Right lobe of liver (tissue), 6 donors: ENCODE results near the gene ITPK1. TPM values are rescaled to one million over a fixed set of nuclear protein-coding genes. Genes with fewer than 3 reads are reported as not detected.

Source experiments
- ATAC-seq, 4 donors: fragments of 200-7000 bp; cut with Tn5 transposase; one replicate each; pipeline ENCODE4 v1.9.1; 2020; ENCODE audit warnings: mild to moderate bottlenecking in 4 of 4, moderate library complexity in 4 of 4
- DNase-seq, 3 donors: peaks; one replicate each; pipeline ENCODE4 v3.0.0-alpha.2; 2020
- H3K27ac ChIP-seq, 3 donors: fragments of 200-600 bp; one replicate each; pipeline ENCODE4 v1.8.0; 2022
- H3K27me3 ChIP-seq, 2 donors: fragments of 200-600 bp; one replicate each; pipeline ENCODE4 v1.8.0; 2022
- H3K36me3 ChIP-seq, 4 donors: fragments of 200-600 bp; sonication (generic) in 1 of 4; one replicate each; pipeline versions ENCODE4 v1.5.1 to v1.8.0; 2017 to 2022; ENCODE audit warnings: control low read depth in 1 of 4
- H3K4me1 ChIP-seq, 4 donors: fragments of 200-600 bp; sonication (generic) in 1 of 4; one replicate each; pipeline versions ENCODE4 v1.5.1 to v1.8.0; 2017 to 2022; ENCODE audit warnings: control low read depth in 1 of 4
- H3K4me3 ChIP-seq, 3 donors: fragments of 200-600 bp; one replicate each; pipeline ENCODE4 v1.8.0; 2022
- H3K9me3 ChIP-seq, 4 donors: fragments of 200-600 bp; sonication (generic) in 1 of 4; one replicate each; pipeline versions ENCODE4 v1.5.1 to v1.8.0; 2017 to 2022; ENCODE audit warnings: control low read depth in 1 of 4
- CTCF ChIP-seq, 4 donors: fragments of 200-600 bp in 3 of 4; fragments of 450-650 bp in 1 of 4; IDR thresholded peaks; one replicate each; pipeline versions ENCODE4 v1.5.1 to v1.8.0; 2016 to 2022; ENCODE audit warnings: antibody characterized with exemption in 4 of 4, mild to moderate bottlenecking in 2 of 4
- POLR2A ChIP-seq: fragments of 450-650 bp; IDR thresholded peaks from one replicate; pipeline ENCODE4 v1.6.1; 2017; ENCODE audit warnings: antibody characterized with exemption, mild to moderate bottlenecking
- WGBS: methylation state at CpG from one replicate; pipeline ENCODE4 v1.1.6; 2018; ENCODE audit warnings: low coverage, low lambda C conversion rate; ENCODE audit not compliant: insufficient coverage; ENCODE audit errors: missing lambda C conversion rate; 5-methylcytosine and 5-hydroxymethylcytosine counted together
- intact Hi-C, 2 donors: fragments of 100-400 bp; cut with DNase I; formaldehyde crosslinking; loops; one replicate each; pipeline versions ENCODE4 v1.11.2 to v1.14.1; 2022
- total RNA-seq, 6 experiments: library from RNA; depleted of rRNA in 2 of 6; stranded (reverse); fragments of >200 nt in 2 of 6; fragmentation: NEBNext Ultra II Directional in 3 of 6; extraction: Animal tissue kit (Norgen Biotek cat#: 25700) in 3 of 6; gene quantifications; one replicate each; pipeline versions ENCODE4 v1.1.0 to v1.2.4, GENCODE V29; 2016 to 2023
- donor health status: DM: no; HTN: yes; CAD: no.
- donor health status: DM: no; HTN: no; CAD: no.
- donor health status: DM: no; HTN: no; CAD: no.
- donor health status: DM: no; HTN: yes; CAD: no.
- donor health status: DM: no; HTN: yes; CAD: no.

The ITPK1 gene
- total RNA-seq, 6 experiments from 2014 or later, result 28.4 to 61.0 (median 40.0) TPM

GRCh38 chr14:93035917-93036651 lies 79.6 kb downstream of the ITPK1 start:
- no peaks in the 10 kb centered on the region for H3K36me3 ChIP-seq
- no peak overlapping the region for H3K4me3 ChIP-seq
- H3K27ac ChIP-seq, result no peak overlapping the region
- no peak for DNase-seq
- no peaks in the 10 kb centered on the region for H3K27me3 ChIP-seq
- TF ChIP-seq POLR2A (no peak), CTCF (IDR thresholded peaks at IDR 0.05) (no peak)
- ATAC-seq, result peak; percentile 16 to 52 (median 39)
- H3K4me1 ChIP-seq, result peaks cover 0 to 18% (median 10%) of the 10 kb centered on the region in 4 donors
- no peaks in the 10 kb centered on the region for H3K9me3 ChIP-seq
- intact Hi-C loops, result no loop called here
- WGBS, result 41% methylated on average over 10 of the region's 22 CpGs

- Histone ChIP-seq H3K4me1 (peaks cover 0 to 18% (median 10%) of the 10 kb centered on the region in 4 donors), H3K36me3 (no peaks in the 10 kb centered on the region), H3K27ac (no peak overlapping the region), H3K9me3 (no peaks in the 10 kb centered on the region), H3K27me3 (no peaks in the 10 kb centered on the region), H3K4me3 (no peak overlapping the region)
- TF ChIP-seq CTCF (IDR thresholded peaks at IDR 0.05) (no peak), POLR2A (no peak)
- 88% methylated on average over 2 of the region's 5 CpGs for WGBS
- no peak for ATAC-seq
- intact Hi-C loops, result no loop called here
- no peak for DNase-seq
These were observed 80.2 kb downstream of the ITPK1 start for GRCh38 chr14:93035585-93035916.

- Histone ChIP-seq H3K4me1 (peaks cover 0 to 18% (median 10%) of the 10 kb centered on the region in 4 donors), H3K36me3 (no peaks in the 10 kb centered on the region), H3K27me3 (no peaks in the 10 kb centered on the region), H3K27ac (no peak overlapping the region), H3K4me3 (no peak overlapping the region), H3K9me3 (no peaks in the 10 kb centered on the region)
- TF ChIP-seq CTCF (IDR thresholded peaks at IDR 0.05) (no peak), POLR2A (no peak)
- no peak for DNase-seq
- intact Hi-C loops, result no loop called here
- no CpG with 5 or more reads among the region's 5 CpGs for WGBS
- ATAC-seq, result peak in 1 of 4 donors; percentile 1
These were observed 81.1 kb downstream of the ITPK1 start for GRCh38 chr14:93034671-93034994.

- TF ChIP-seq POLR2A (no peak), CTCF (IDR thresholded peaks at IDR 0.05) (peak in 3 of 4 donors; percentile 28 to 42 (median 37))
- no peaks in the 10 kb centered on the region for H3K9me3 ChIP-seq
- ATAC-seq (peak in 3 of 4 donors; percentile 10 to 26 (median 24)), DNase-seq (no peak)
- H3K27ac ChIP-seq, result no peak overlapping the region
- WGBS, result no CpG with 5 or more reads among the region's 7 CpGs
- H3K4me3 ChIP-seq, result no peak overlapping the region
- intact Hi-C loops, result no loop called here
- H3K27me3 ChIP-seq, result no peaks in the 10 kb centered on the region
- H3K4me1 ChIP-seq, result peaks cover 0 to 18% (median 10%) of the 10 kb centered on the region in 4 donors
- H3K36me3 ChIP-seq, result no peaks in the 10 kb centered on the region
These were observed 81.6 kb downstream of the ITPK1 start for GRCh38 chr14:93033983-93034670.
